HS-27A (cell line): Measurements from ENCODE around the gene CHRND.

ENCODE experiments used
- DNase-seq: peaks from one replicate; pipeline ENCODE4 v3.0.0-alpha.2; 2012; ENCODE audit warnings: low read depth, missing footprints

CHRND gene

DNA sequence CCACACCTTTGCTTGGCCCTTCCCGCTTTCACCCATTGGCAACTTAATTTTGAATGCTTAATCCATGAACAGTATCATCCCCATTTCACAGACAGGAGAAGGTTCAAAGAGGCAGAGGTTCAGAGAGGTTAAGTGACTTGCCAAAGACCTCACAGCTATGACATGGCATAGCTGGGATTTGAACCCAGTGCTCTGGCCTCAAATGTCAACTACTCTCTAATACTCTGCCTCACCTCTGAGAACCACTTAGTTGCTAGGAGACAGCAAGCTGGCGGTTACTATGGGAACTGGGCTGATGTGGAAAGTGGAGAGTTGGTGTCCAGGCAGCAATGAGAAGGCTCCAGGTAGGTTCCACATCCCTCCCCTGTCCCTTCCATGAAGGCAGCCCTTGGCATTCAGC is 21.5 kb upstream of the CHRND start:
- DNase-seq: no peak

DNA sequence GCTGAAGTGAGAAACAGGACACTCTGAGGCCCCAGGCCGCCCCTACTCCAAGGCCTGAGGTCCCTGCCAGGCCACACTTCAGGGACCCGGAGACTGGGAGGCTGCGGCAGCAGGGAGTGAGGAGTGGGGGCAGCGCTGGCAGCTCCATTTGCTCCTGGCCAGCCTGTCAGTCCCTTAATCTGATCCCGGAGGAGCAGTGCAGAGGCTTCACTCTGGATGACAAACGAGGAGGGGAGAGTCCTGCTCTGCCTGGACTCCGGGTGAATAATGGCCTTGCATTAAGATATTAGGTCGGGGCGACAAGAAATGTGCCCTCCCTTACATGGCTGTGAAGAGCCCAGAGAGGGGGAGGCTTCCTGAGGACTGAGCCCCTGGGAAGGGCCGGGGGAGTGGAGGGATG is 20.1 kb upstream of the CHRND start:
- DNase-seq: no peak

DNA sequence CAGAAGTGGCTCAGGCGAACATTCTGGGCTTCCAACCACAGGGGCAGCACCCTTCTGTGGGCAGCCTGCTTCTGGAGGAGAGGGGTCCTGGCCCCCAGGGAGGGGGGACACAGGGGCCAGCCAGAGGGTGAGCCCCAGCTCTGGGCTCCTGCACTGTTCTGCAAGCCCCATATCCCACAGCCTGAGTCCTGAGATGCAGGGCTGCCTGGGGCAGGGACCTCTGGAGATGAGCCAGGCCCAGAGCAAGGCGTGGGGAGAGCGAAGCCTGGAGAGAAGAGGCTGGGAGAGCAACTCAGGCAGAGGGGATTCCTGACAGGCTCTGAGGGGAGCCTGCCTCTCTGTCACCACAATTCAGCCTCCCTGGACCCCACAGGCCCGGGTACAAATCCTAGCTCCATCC is 19.3 kb upstream of the CHRND start:
- no peak for DNase-seq

GRCh38 chr2:232508251-232508650 is 17.7 kb upstream of the CHRND start:
- DNase-seq: no peak

GRCh38 chr2:232511336-232511890 is 14.5 kb upstream of the CHRND start:
- DNase-seq: no peak

DNA sequence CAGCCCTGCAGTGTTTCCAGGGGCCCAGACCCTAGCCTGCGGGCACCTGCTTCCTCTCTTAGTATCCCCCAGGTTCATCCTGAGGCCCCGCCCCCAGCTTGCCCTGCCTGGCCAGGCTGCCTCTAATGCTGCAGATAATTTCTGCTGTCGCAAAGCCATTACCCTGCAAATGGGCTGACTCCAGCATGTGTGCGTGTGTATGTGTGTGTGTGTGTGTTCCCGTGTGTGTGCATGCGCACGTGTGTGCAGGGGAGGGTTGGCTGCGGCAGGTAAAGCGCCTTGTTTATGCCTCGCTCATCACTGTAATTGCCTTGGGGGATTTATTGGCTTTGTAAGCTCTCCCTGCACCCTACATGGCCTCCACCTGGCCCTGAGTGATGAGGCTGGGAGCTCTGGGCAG is 13.4 kb upstream of the CHRND start:
- DNase-seq: no peak

GRCh38 chr2:232513353-232513752 is 12.6 kb upstream of the CHRND start:
- DNase-seq: no peak

GRCh38 chr2:232515639-232516038 is 10.3 kb upstream of the CHRND start:
- no peak for DNase-seq

GRCh38 chr2:232516551-232516950 is 9.4 kb upstream of the CHRND start:
- no peak for DNase-seq

GRCh38 chr2:232518844-232519243 is 7.1 kb upstream of the CHRND start:
- DNase-seq: no peak

DNA sequence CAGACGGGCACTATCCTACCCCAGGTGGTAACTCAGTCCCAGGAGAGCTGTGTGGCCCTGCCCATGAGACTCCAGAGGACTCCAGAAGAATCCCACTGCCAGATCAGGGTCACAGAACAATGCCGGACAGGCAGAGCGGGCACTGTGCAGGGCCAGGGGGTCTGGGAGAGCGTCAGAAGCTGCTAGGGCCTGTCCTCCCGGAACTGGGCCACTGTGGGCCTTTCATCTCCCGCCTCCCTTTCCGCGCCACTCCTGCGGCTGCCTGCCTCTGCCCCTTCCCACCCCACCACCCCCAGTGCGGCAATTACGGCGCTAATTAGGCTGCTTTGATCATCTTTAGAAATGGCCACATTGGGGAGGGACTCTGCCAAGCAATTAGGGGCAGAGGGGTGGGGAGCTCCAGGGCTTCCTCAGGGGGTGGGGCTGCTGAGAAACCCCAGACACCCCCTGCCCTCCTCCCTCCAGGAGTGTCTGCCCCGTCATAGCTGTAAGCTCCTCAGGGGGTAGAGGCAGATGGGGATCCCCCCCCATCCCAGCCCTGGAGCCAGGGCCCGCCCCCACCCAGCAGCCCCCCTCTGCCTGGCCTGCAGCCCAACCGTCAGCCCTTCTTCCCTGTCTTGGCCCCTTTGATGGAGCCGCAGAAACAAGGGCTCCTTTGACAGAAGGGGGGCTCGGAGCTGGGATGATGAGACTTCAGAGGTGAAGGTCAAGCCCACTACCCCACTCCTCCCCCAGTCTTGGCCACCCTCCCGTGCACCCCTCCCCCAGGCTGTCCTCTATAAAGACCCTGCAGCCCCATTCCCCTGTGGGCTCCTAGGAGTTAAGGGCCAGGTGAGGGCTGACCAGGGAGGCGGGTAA is 6.2 kb upstream of the CHRND start, which contains the start of gene PRSS56:
PRSS56 (plus strand) TSS at position 808 of the 858 bp plus-strand sequence. CDS start 211 bp downstream, outside the sequence.
- DNase-seq: no peak

DNA sequence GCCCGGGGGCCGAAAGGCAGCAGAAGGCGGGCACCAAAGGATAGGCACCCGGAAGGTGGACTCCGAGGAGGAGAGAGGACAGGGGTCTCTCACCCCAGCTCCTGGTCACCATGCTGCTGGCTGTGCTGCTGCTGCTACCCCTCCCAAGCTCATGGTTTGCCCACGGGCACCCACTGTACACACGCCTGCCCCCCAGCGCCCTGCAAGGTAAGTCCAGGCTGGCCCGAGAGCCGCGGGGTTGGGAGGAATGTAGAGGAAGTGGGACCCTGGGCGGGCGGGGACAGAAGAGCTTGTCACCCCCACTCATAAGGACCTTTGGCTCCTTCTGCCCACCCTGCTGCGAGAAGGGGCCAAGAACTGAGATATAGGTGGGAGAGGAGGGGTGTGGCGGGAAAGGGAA is 5.5 kb upstream of the CHRND start:
- no peak for DNase-seq

DNA sequence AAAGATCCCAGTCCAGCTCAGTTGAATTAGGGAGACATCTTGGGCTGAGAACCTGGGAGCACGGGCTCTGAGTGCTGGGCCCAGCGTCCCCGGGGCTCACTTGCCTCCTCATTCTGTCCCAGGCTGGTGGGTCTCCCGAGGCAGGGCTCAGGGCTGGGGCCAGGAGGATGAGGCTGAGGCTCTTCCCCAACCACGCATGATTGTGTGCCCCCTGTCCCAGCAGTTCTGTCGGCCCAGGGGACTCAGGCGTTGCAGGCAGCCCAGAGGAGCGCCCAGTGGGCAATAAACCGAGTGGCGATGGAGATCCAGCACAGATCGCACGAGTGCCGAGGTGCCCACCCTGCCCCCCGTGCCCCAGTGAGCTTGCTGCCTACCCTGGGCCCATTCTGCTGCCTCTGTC is 4.9 kb upstream of the CHRND start:
- no peak for DNase-seq

- no peak for DNase-seq
These were observed 3.9 kb upstream of the CHRND start for GRCh38 chr2:232521959-232522622.

- DNase-seq: no peak
These were observed 3.1 kb upstream of the CHRND start for GRCh38 chr2:232522623-232523401.

- no peak for DNase-seq
These were observed 2.6 kb upstream of the CHRND start for GRCh38 chr2:232523402-232523681.

- DNase-seq: no peak
These were observed 2.0 kb upstream of the CHRND start for GRCh38 chr2:232523682-232524597.

GRCh38 chr2:232524771-232525170 is 1.2 kb upstream of the CHRND start:
- no peak for DNase-seq

DNA sequence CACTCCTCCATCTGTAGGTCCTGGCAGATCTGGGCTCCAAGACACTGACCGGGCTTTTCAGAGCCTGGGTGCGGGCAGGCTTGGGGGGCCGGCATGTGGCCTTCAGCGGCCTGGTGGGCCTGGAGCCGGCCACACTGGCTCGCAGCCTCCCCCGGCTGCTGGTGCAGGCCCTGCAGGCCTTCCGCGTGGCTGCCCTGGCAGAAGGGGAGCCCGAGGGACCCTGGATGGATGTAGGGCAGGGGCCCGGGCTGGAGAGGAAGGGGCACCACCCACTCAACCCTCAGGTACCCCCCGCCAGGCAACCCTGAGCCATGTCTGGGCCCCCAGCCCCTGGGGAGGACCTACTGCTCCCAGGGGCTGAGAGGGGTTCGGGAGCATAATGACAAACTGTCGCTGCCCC is 761 bp upstream of the CHRND start:
- no peak for DNase-seq

DNA sequence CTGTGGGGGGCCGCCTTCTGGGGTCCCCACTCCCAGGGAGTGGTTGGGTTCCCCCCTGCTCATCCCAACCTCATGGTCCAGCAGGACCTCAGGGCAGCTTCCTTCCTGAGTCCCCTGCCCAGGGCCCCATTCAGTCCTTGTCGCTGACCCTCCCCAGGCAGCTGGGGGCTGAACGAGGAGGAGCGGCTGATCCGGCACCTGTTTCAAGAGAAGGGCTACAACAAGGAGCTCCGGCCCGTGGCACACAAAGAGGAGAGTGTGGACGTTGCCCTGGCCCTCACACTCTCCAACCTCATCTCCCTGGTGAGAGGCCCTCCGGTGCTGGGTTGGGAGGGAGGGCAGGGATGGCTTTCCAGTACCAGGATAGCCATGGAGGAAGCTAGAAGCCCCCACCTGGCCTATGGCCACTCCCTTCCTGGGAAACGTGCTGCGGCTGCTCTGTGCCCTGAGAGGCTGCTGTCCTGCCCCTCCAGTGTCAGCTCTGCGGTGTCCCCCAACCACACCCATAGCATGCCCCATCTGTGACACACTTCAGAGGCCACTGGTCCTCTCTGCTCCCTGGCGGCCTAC is 497 bp downstream of the CHRND start:
- DNase-seq: no peak

DNA sequence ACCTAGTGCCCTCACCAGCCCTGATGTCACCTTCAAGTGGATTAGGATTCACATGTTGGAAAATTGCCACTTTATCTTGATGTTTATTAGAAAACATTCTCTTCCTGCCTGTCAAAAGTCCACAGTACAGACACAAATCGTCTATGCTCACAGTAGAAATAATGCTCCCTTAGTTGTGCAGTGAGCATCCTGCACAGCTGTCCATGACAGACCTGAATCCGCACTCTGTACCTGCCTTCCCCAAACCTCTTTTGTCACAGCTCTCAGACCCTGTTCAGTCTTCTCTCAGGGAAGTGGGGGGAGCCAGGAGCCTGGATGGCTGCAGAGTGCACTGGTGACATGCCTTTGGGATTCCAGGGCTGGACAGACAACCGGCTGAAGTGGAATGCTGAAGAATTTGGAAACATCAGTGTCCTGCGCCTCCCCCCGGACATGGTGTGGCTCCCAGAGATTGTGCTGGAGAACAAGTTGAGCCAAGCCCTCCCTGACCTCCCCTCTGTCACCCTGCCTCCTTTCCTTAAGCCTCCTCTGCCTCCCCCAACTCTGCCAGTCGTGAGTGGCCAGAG is 2.0 kb downstream of the CHRND start:
- no peak for DNase-seq
